Loucy (cell line): Measurements from ENCODE around the gene SHC4.

ENCODE experiments used
- H2AFZ ChIP-seq: fragments of 200-600 bp; sonication (generic); 2 replicates; pipeline ENCODE4 v1.6.0; 2016; ENCODE audit warnings: antibody characterized with exemption, mild to moderate bottlenecking, low read length, moderate library complexity
- H3F3A ChIP-seq: fragments of 200-600 bp; 2 replicates; pipeline ENCODE4 v1.6.0; 2016; ENCODE audit warnings: antibody characterized with exemption, low read depth, mild to moderate bottlenecking
- H3K27me3 ChIP-seq: fragments of 200-600 bp; sonication (generic); 2 replicates; pipeline ENCODE4 v1.6.1; 2014; ENCODE audit warnings: low read length, mild to moderate bottlenecking; ENCODE audit not compliant: insufficient read depth, poor library complexity, severe bottlenecking
- H3K36me3 ChIP-seq: fragments of 200-600 bp; sonication (generic); 2 replicates; pipeline ENCODE4 v1.6.1; 2016; ENCODE audit warnings: low read length; ENCODE audit not compliant: insufficient read depth
- H3K4me1 ChIP-seq: fragments of 200-600 bp; sonication (generic); 2 replicates; pipeline ENCODE4 v1.5.1; 2014; ENCODE audit warnings: low read length, mild to moderate bottlenecking; ENCODE audit not compliant: insufficient read depth, poor library complexity, severe bottlenecking
- H3K4me2 ChIP-seq: fragments of 200-600 bp; sonication (generic); 2 replicates; pipeline ENCODE4 v1.6.0; 2014; ENCODE audit warnings: antibody characterized with exemption, low read length, low read depth, mild to moderate bottlenecking; ENCODE audit not compliant: poor library complexity, severe bottlenecking
- H3K4me3 ChIP-seq: fragments of 200-600 bp; sonication (generic); 2 replicates; pipeline ENCODE4 v1.5.1; 2014; ENCODE audit warnings: low read length, mild to moderate bottlenecking, mixed read lengths; ENCODE audit not compliant: poor library complexity, severe bottlenecking
- H3K79me2 ChIP-seq: fragments of 200-600 bp; sonication (generic); 2 replicates; pipeline ENCODE4 v1.6.1; 2014; ENCODE audit warnings: low read length; ENCODE audit not compliant: insufficient read depth
- H3K9ac ChIP-seq: fragments of 200-600 bp; sonication (generic); 2 replicates; pipeline ENCODE4 v1.6.0; 2014; ENCODE audit warnings: mild to moderate bottlenecking, low read depth, low read length, moderate library complexity; ENCODE audit not compliant: poor library complexity, severe bottlenecking
- H3K9me2 ChIP-seq: fragments of 200-600 bp; sonication (generic); replicated peaks from 2 replicates; pipeline ENCODE4 v1.6.1; 2016; ENCODE audit warnings: low read depth, low read length, mixed read lengths
- H3K9me3 ChIP-seq: fragments of 200-600 bp; sonication (generic); 2 replicates; pipeline ENCODE4 v1.6.1; 2014; ENCODE audit warnings: mild to moderate bottlenecking, antibody characterized with exemption, low read length, low read depth; ENCODE audit not compliant: insufficient read depth
- H4K20me1 ChIP-seq: fragments of 200-600 bp; sonication (generic); 2 replicates; pipeline ENCODE4 v1.6.0; 2014; ENCODE audit warnings: antibody characterized with exemption, low read length, mild to moderate bottlenecking; ENCODE audit not compliant: insufficient read depth, poor library complexity, severe bottlenecking
- CTCF ChIP-seq: fragments of 200-600 bp; sonication (generic); conservative IDR thresholded peaks from 2 replicates; pipeline ENCODE4 v1.5.1; 2014; ENCODE audit warnings: mild to moderate bottlenecking, antibody characterized with exemption, low read length
- EZH2phosphoT487 ChIP-seq: fragments of 200-600 bp; IDR thresholded peaks from 2 replicates; pipeline ENCODE4 v1.6.1; 2018; ENCODE audit warnings: antibody characterized with exemption, mild to moderate bottlenecking, moderate library complexity, borderline replicate concordance

Gene SHC4

GRCh38 chr15:48796930-48797329 lies 166.8 kb downstream of the SHC4 start:
- Histone ChIP-seq H2AFZ (no peak overlapping the region), H3F3A (no peaks in the 10 kb centered on the region), H3K27me3 (no peaks in the 10 kb centered on the region), H3K4me2 (no peak overlapping the region), H4K20me1 (peaks cover 7% of the 10 kb centered on the region), H3K9me2 (no peaks in the 10 kb centered on the region), H3K4me1 (peaks cover 10% of the 10 kb centered on the region), H3K4me3 (no peak overlapping the region), H3K79me2 (peaks cover 30% of the 10 kb centered on the region), H3K9ac (no peak overlapping the region), H3K36me3 (peaks cover 53% of the 10 kb centered on the region), H3K9me3 (no peaks in the 10 kb centered on the region)
- TF ChIP-seq EZH2phosphoT487 = no peak
- no peak for TF ChIP-seq CTCF

GRCh38 chr15:48796521-48796920 lies 167.2 kb downstream of the SHC4 start:
- Histone ChIP-seq H3K9me2 (no peaks in the 10 kb centered on the region), H3K27me3 (no peaks in the 10 kb centered on the region), H3K4me3 (no peak overlapping the region), H3F3A (no peaks in the 10 kb centered on the region), H3K79me2 (peaks cover 29% of the 10 kb centered on the region), H3K36me3 (peaks cover 53% of the 10 kb centered on the region), H3K9ac (no peak overlapping the region), H2AFZ (no peak overlapping the region), H3K4me2 (no peak overlapping the region), H3K9me3 (no peaks in the 10 kb centered on the region), H4K20me1 (peaks cover 7% of the 10 kb centered on the region), H3K4me1 (peaks cover 10% of the 10 kb centered on the region)
- TF ChIP-seq CTCF (no peak), EZH2phosphoT487 (no peak)

- no peak for TF ChIP-seq CTCF
- no peak for TF ChIP-seq EZH2phosphoT487
- Histone ChIP-seq H4K20me1 (peaks cover 5% of the 10 kb centered on the region), H3K36me3 (peaks cover 58% of the 10 kb centered on the region), H3K4me2 (no peak overlapping the region), H3K9me2 (no peaks in the 10 kb centered on the region), H3K9me3 (no peaks in the 10 kb centered on the region), H3K4me3 (no peak overlapping the region), H3K9ac (no peak overlapping the region), H3K4me1 (peaks cover 5% of the 10 kb centered on the region), H2AFZ (no peak overlapping the region), H3K27me3 (no peaks in the 10 kb centered on the region), H3F3A (no peaks in the 10 kb centered on the region), H3K79me2 (peaks cover 23% of the 10 kb centered on the region)
Observed at GRCh38 chr15:48795901-48796300, 167.8 kb downstream of the SHC4 start.
